Uterus (tissue), 4 donors: ENCODE data around the gene GDF10. TPM values are rescaled to one million over a fixed set of nuclear protein-coding genes. Genes with fewer than 3 reads are reported as not detected.

ENCODE experiments used
- DNase-seq, 2 donors: peaks; one replicate each; pipeline ENCODE4 v3.0.0-alpha.2; 2019 to 2020
- H3K27ac ChIP-seq, 2 donors: fragments of 200-600 bp; sonication (generic); 1 replicate in 1 of 2; 2 replicates in 1 of 2; pipeline ENCODE4 v1.5.1; 2016 to 2018
- H3K27me3 ChIP-seq, 2 donors: fragments of 200-600 bp; sonication (generic); one replicate each; pipeline ENCODE4 v1.5.1; 2018 to 2019; ENCODE audit warnings: control low read depth in 1 of 2
- H3K36me3 ChIP-seq, 2 donors: fragments of 200-600 bp; sonication (generic); one replicate each; pipeline ENCODE4 v1.5.1; 2019; ENCODE audit warnings: control low read depth in 1 of 2
- H3K4me1 ChIP-seq, 2 donors: fragments of 200-600 bp; sonication (generic); one replicate each; pipeline ENCODE4 v1.5.1; 2018 to 2019; ENCODE audit warnings: control low read depth in 1 of 2
- H3K4me3 ChIP-seq, 2 donors: fragments of 200-600 bp; sonication (generic); 1 replicate in 1 of 2; 2 replicates in 1 of 2; pipeline ENCODE4 v1.5.1; 2018 to 2019; ENCODE audit warnings: mild to moderate bottlenecking in 1 of 2
- H3K9me3 ChIP-seq, 2 donors: fragments of 200-600 bp; sonication (generic); one replicate each; pipeline ENCODE4 v1.5.1; 2019; ENCODE audit warnings: control low read depth in 1 of 2
- CTCF ChIP-seq, 4 experiments: fragments of 200-600 bp in 2 of 4; fragments of 450-650 bp in 2 of 4; sonication (generic) in 2 of 4; IDR thresholded peaks; one replicate each; pipeline ENCODE4 v1.5.1; 2016 to 2019; ENCODE audit warnings: antibody characterized with exemption in 4 of 4, mild to moderate bottlenecking in 2 of 4, moderate library complexity in 1 of 4
- POLR2A ChIP-seq, 2 donors: fragments of 450-650 bp; IDR thresholded peaks; one replicate each; pipeline ENCODE4 v1.6.1; 2016; ENCODE audit warnings: antibody characterized with exemption in 2 of 2, mild to moderate bottlenecking in 1 of 2, moderate library complexity in 1 of 2
- intact Hi-C: fragments of 100-400 bp; cut with DNase I; formaldehyde crosslinking; loops from one replicate; pipeline ENCODE4 v1.15.1; 2023; ENCODE audit warnings: low total_unique reads
- total RNA-seq, 4 donors: library from RNA; depleted of rRNA in 3 of 4; stranded (reverse); fragments of >200 nt in 3 of 4; gene quantifications; one replicate each; pipeline versions ENCODE4 v1.1.0 to v1.2.4, GENCODE V29; 2014 to 2023
- donor health status: DM: yes; HTN: yes; CAD: no.

The GDF10 gene
- total RNA-seq, 4 donors from 2014 or later, result 4.6 to 6.4 TPM; not detected in 2

GRCh38 chr10:47320812-47321211 is 20.8 kb downstream of the GDF10 start:
- DNase-seq, result no peak
- no peak overlapping the region for H3K27ac ChIP-seq
- no peaks in the 10 kb centered on the region for H3K4me1 ChIP-seq
- intact Hi-C loops, result no loop called here
- H3K27me3 ChIP-seq, result no peaks in the 10 kb centered on the region
- no peak overlapping the region for H3K4me3 ChIP-seq
- no peaks in the 10 kb centered on the region for H3K36me3 ChIP-seq
- no peaks in the 10 kb centered on the region for H3K9me3 ChIP-seq
- TF ChIP-seq POLR2A (IDR thresholded peaks at IDR 0.05) (no peak), CTCF (IDR thresholded peaks at IDR 0.05) (no peak)

- Histone ChIP-seq H3K4me3 (no peak overlapping the region), H3K4me1 (no peaks in the 10 kb centered on the region), H3K9me3 (no peaks in the 10 kb centered on the region), H3K36me3 (no peaks in the 10 kb centered on the region), H3K27ac (no peak overlapping the region), H3K27me3 (no peaks in the 10 kb centered on the region)
- DNase-seq, result no peak
- intact Hi-C loops, result no loop called here
- TF ChIP-seq CTCF (IDR thresholded peaks at IDR 0.05) (no peak), POLR2A (IDR thresholded peaks at IDR 0.05) (no peak)
Measured at GRCh38 chr10:47321521-47322195, 21.7 kb downstream of the GDF10 start.

- no peaks in the 10 kb centered on the region for H3K4me1 ChIP-seq
- no peak for DNase-seq
- H3K27me3 ChIP-seq, result no peaks in the 10 kb centered on the region
- no peaks in the 10 kb centered on the region for H3K9me3 ChIP-seq
- H3K4me3 ChIP-seq, result no peak within 1 kb of the TSS
- no peaks in the 10 kb centered on the region for H3K36me3 ChIP-seq
- H3K27ac ChIP-seq, result no peak within 1 kb of the TSS
- TF ChIP-seq POLR2A (IDR thresholded peaks at IDR 0.05), result no peak
- no peak for TF ChIP-seq CTCF (IDR thresholded peaks at IDR 0.05)
- intact Hi-C loops, result no loop called here
Measured at GRCh38 chr10:47322300-47323061, 22.5 kb downstream of the GDF10 start, which contains the start of gene GDF2. Gene GDF2, plus strand, starts transcription at chr10:47322454. Its CDS starts 215 bp downstream, at chr10:47322669.

DNA sequence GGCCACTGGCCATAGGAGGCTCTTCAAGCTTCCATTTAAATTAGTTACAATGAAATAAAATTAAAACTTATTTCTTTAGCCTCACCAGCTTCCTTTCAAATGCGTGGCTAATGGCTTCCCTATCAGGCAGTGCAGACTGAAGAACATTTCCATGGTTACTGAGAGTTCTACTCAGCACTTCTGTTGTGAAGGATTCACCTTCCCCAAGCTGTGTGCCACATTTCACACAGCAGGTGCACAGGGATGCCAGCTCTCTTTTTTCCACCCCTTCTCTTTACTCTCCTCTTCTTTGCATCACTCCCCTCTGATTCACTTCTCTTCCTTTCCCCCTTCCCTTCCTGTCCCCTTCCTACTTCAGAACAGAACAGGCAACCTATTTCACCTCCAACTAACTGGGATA is 23.1 kb downstream of the GDF10 start:
- TF ChIP-seq POLR2A (IDR thresholded peaks at IDR 0.05) (no peak), CTCF (IDR thresholded peaks at IDR 0.05) (no peak)

GRCh38 chr10:47323636-47324296 is 23.8 kb downstream of the GDF10 start:
- Histone ChIP-seq H3K4me1 (no peaks in the 10 kb centered on the region), H3K27ac (no peak overlapping the region), H3K27me3 (no peaks in the 10 kb centered on the region), H3K4me3 (no peak overlapping the region), H3K36me3 (no peaks in the 10 kb centered on the region), H3K9me3 (no peaks in the 10 kb centered on the region)
- TF ChIP-seq POLR2A (IDR thresholded peaks at IDR 0.05), result no peak
- no peak for TF ChIP-seq CTCF (IDR thresholded peaks at IDR 0.05)
- no peak for DNase-seq
- intact Hi-C loops, result no loop called here

More for the DNA sequence above, 23.1 kb downstream of the GDF10 start:
- no peak for DNase-seq
- no peaks in the 10 kb centered on the region for H3K36me3 ChIP-seq
- no peaks in the 10 kb centered on the region for H3K4me1 ChIP-seq
- no peak overlapping the region for H3K4me3 ChIP-seq
- no peaks in the 10 kb centered on the region for H3K27me3 ChIP-seq
- intact Hi-C loops, result no loop called here
- H3K27ac ChIP-seq, result no peak overlapping the region
- no peaks in the 10 kb centered on the region for H3K9me3 ChIP-seq
